Measurements from ENCODE around the gene IFI27L1. TPM values are rescaled to one million over a fixed set of nuclear protein-coding genes. Genes with fewer than 3 reads are reported as not detected.

Gene IFI27L1
- polyA plus RNA-seq, 1 donor from 2014 or later: 37.9 TPM

DNA sequence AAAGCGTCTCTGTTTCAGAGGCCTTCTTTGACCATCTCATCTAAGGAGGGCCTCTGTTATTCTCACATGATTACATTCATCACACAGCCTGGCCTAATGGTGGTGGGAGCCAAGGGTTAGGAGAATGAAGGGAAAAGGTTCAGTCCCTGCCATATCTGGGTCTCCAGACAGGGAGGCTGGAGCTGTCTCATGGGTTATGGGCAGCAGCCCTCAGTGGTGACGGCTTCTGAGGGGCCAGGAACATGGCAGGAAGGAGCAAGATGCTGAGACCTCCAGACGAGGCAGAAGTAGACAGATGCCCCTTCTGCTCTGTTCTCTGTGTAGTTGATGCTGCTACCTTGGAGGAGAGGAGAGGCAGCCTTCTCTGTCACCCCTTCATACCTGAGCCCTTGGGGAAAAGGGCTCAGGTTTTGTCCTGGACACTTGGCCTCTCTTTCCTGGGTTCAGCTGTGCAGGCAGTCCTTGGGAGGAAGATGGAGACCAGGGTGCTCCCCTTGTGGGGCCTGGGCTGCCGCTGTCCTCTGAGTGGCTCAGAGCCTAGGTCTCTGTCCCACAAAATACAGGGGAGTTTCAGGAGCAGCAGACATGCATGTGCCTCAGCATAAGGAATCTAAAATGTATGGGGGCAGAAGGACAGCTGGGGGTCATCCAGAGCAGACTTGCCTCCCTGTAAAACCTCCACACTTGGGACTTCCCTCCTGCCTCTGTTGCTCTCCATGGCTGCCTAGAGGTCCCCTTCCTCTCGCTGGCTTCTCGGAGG, 44.7 kb downstream of the IFI27L1 start:
- Histone ChIP-seq H3K9ac (ENCODE audit: low read length) (no peak overlapping the region), H3K9me3 (ENCODE audit: low read length) (no peaks in the 10 kb centered on the region), H3K27ac (ENCODE audit: low read length) (no peak overlapping the region), H3F3A (ENCODE audit: insufficient read depth, low read length, poor library complexity, severe bottlenecking) (no peaks in the 10 kb centered on the region), H3K36me3 (ENCODE audit: insufficient read depth, low read length) (no peaks in the 10 kb centered on the region), H2AFZ (ENCODE audit: low read depth, low read length) (no peak overlapping the region), H3K27me3 (ENCODE audit: insufficient read depth, low read depth, low read length) (no peaks in the 10 kb centered on the region), H3K79me2 (replicated peaks; ENCODE audit: insufficient read depth, low read length) (no peaks in the 10 kb centered on the region), H4K20me1 (ENCODE audit: insufficient read depth) (no peaks in the 10 kb centered on the region), H3K9me2 (ENCODE audit: insufficient read depth, low read length) (no peaks in the 10 kb centered on the region), H3K4me2 (ENCODE audit: low read length) (no peak overlapping the region), H3K4me3 (ENCODE audit: low read length) (no peak overlapping the region)
- TF ChIP-seq POLR2AphosphoS5 (IDR thresholded peaks at IDR 0.05) (no peak), EP300 (conservative IDR thresholded peaks at IDR 0.05; ENCODE audit: poor library complexity, severe bottlenecking) (no peak), CTCF (IDR thresholded peaks at IDR 0.05; ENCODE audit: poor library complexity, severe bottlenecking) (no peak)

DNA sequence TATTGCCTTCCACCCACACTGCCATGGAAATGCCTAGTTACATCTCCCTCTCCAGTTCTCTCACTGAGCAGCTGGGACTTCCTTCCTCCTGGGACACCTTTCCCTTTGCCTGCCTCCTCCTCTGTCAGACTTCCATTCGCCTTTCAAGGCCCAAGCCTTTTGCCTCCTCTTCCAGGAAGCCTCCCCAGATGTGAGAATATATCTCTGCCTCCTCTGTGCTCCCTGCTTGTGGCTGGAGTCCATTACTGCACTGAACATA, 45.2 kb downstream of the IFI27L1 start:
- no peaks in the 10 kb centered on the region for H3K36me3 ChIP-seq (ENCODE audit: insufficient read depth, low read length)
- no peak for TF ChIP-seq CTCF (IDR thresholded peaks at IDR 0.05; ENCODE audit: poor library complexity, severe bottlenecking)
- no peak for TF ChIP-seq POLR2AphosphoS5 (IDR thresholded peaks at IDR 0.05)
- H3K27ac ChIP-seq (ENCODE audit: low read length): no peak overlapping the region

GRCh38 chr14:94126800-94127199, 45.7 kb downstream of the IFI27L1 start:
- H3K9ac ChIP-seq (ENCODE audit: low read length): no peak overlapping the region
- no peak overlapping the region for H3K27ac ChIP-seq (ENCODE audit: low read length)
- H3K79me2 ChIP-seq (replicated peaks; ENCODE audit: insufficient read depth, low read length): no peaks in the 10 kb centered on the region
- no peak for TF ChIP-seq EP300 (conservative IDR thresholded peaks at IDR 0.05; ENCODE audit: poor library complexity, severe bottlenecking)
- TF ChIP-seq CTCF (IDR thresholded peaks at IDR 0.05; ENCODE audit: poor library complexity, severe bottlenecking): no peak
- no peak for TF ChIP-seq TAF1 (IDR thresholded peaks at IDR 0.05; ENCODE audit: low read depth)
- no peak for TF ChIP-seq POLR2AphosphoS5 (IDR thresholded peaks at IDR 0.05)
- no peak for TF ChIP-seq EZH2 (IDR thresholded peaks at IDR 0.05; ENCODE audit: borderline replicate concordance, insufficient read depth, low read length, poor library complexity, severe bottlenecking)
- no peak for TF ChIP-seq RAD21 (conservative IDR thresholded peaks at IDR 0.05)
- no peak for TF ChIP-seq REST (IDR thresholded peaks at IDR 0.05; ENCODE audit: borderline replicate concordance)
- TF ChIP-seq SMC3 (conservative IDR thresholded peaks at IDR 0.05; ENCODE audit: poor library complexity): no peak
- no peak for TF ChIP-seq MXI1 (conservative IDR thresholded peaks at IDR 0.05; ENCODE audit: poor library complexity, severe bottlenecking)
- no peaks in the 10 kb centered on the region for H3K27me3 ChIP-seq (ENCODE audit: insufficient read depth, low read depth, low read length)
- no peaks in the 10 kb centered on the region for H3K36me3 ChIP-seq (ENCODE audit: insufficient read depth, low read length)
- H3K9me3 ChIP-seq (ENCODE audit: low read length): no peaks in the 10 kb centered on the region
- no peaks in the 10 kb centered on the region for H3F3A ChIP-seq (ENCODE audit: insufficient read depth, low read length, poor library complexity, severe bottlenecking)
- no peak overlapping the region for H3K4me2 ChIP-seq (ENCODE audit: low read length)
- no peaks in the 10 kb centered on the region for H4K20me1 ChIP-seq (ENCODE audit: insufficient read depth)
- no peak overlapping the region for H3K4me3 ChIP-seq (ENCODE audit: low read length)
- H2AFZ ChIP-seq (ENCODE audit: low read depth, low read length): no peak overlapping the region
- no peaks in the 10 kb centered on the region for H3K9me2 ChIP-seq (ENCODE audit: insufficient read depth, low read length)

More for the DNA sequence above, 45.2 kb downstream of the IFI27L1 start:
- Histone ChIP-seq H3K9me2 (ENCODE audit: insufficient read depth, low read length) (no peaks in the 10 kb centered on the region), H3K9me3 (ENCODE audit: low read length) (no peaks in the 10 kb centered on the region), H3K4me2 (ENCODE audit: low read length) (no peak overlapping the region), H4K20me1 (ENCODE audit: insufficient read depth) (no peaks in the 10 kb centered on the region), H3K27me3 (ENCODE audit: insufficient read depth, low read depth, low read length) (no peaks in the 10 kb centered on the region), H3K9ac (ENCODE audit: low read length) (no peak overlapping the region), H3K4me3 (ENCODE audit: low read length) (no peak overlapping the region), H2AFZ (ENCODE audit: low read depth, low read length) (no peak overlapping the region), H3F3A (ENCODE audit: insufficient read depth, low read length, poor library complexity, severe bottlenecking) (no peaks in the 10 kb centered on the region), H3K79me2 (replicated peaks; ENCODE audit: insufficient read depth, low read length) (no peaks in the 10 kb centered on the region)

Data from neural cell (in vitro differentiated cells).